GM21737 (cell line): Measurements from ENCODE around the gene HNRNPH3.

Source experiments
- ATAC-seq: cut with Tn5 transposase; IDR thresholded peaks from one replicate; pipeline ENCODE4 v1.9.1; 2021; ENCODE audit warnings: mild to moderate bottlenecking, moderate library complexity; ENCODE audit not compliant: unreplicated experiment

The HNRNPH3 gene

DNA sequence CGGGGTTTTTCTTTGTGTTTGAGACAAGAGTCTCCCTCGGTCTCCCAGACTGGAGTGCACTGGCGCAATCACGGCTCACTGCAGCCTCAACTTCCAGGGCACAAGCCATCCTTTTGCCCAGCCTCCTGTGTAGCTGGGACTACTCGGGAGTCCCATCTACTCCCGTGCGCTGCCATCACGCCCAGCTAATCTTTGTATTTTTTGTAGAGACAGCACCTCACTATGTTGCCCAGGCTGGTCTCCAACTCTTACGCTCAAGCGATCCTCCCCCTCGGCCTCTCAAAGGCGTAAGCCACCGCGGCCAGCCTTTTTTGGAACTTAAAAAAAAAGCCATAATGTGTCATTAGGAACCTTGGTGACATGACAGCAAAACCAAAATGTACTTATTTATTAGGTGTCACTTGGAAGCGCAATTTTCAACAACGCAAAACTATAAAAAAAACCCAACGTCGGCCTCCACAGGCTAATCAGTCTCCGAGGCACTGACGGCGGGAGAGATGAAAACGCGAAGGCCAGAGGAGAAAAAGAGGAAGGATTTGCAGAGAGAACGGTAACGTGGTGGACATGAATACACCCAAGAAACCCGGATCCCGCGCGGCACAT, 911 bp upstream of the HNRNPH3 start:
- ATAC-seq: no peak

GRCh38 chr10:68332259-68333057, 594 bp downstream of the HNRNPH3 start, which contains the start of gene PBLD:
TSS of gene PBLD (minus strand) at chr10:68332928. CDS start at chr10:68306844, 26,084 bp downstream.
- peak; percentile 27 for ATAC-seq

- ATAC-seq: no peak
Measured at GRCh38 chr10:68333058-68333395, 1.2 kb downstream of the HNRNPH3 start.

GRCh38 chr10:68333440-68334431, 1.9 kb downstream of the HNRNPH3 start:
- ATAC-seq: no peak

- no peak for ATAC-seq
Measured at GRCh38 chr10:68334672-68335467, 3.0 kb downstream of the HNRNPH3 start.

DNA sequence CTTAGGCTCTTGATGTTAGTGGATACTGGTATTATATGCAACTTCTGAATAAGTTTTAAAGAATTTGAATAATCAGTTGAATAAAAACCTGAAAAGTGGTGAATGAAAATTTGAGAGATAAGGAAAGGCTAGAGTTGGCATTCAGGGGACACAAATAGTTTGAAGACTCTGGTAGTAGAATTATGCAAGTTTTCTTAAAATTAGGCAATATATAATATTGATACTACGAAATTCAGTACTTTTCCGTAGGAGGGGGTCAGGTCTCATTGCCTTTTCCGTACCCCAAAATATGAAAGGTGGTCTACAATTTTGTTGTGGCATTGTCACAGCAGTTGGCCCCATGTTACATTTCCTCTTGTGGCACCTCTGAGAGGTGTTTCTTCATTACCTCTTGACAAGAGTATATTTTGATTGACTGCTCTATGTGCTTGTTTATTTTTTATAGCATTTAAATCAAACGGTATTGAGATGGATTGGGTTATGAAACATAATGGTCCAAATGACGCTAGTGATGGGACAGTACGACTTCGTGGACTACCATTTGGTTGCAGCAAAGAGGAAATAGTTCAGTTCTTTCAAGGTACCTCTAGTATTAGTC, 5.0 kb downstream of the HNRNPH3 start:
- no peak for ATAC-seq

GRCh38 chr10:68340358-68341080, 8.7 kb downstream of the HNRNPH3 start:
- ATAC-seq: no peak

DNA sequence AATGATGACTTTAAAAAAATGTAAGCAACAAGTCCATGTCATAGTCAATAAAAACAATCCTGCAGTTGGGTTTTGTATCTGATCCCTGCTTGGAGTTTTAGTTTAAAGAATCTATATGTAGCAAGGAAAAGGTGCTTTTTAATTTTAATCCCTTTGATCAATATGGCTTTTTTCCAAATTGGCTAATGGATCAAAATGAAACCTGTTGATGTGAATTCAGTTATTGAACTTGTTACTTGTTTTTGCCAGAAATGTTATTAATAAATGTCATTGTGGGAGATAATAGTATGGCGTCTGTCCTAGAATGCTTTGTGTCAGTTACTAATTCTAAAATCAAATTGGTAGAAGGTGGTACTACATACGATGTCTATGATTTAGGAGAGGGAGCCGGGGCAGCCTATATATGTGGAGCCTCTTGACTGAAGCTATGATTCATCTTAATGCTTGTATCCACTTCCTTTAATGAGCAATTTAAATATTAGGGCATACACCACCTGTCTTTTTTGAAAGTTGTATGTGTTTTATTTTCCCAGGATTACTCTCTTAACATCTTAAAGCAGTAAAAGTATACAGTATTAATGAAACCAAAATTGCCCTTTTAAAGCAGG, 11.1 kb downstream of the HNRNPH3 start:
- ATAC-seq: no peak

- no peak for ATAC-seq
Measured at GRCh38 chr10:68345621-68346020, 13.8 kb downstream of the HNRNPH3 start.

DNA sequence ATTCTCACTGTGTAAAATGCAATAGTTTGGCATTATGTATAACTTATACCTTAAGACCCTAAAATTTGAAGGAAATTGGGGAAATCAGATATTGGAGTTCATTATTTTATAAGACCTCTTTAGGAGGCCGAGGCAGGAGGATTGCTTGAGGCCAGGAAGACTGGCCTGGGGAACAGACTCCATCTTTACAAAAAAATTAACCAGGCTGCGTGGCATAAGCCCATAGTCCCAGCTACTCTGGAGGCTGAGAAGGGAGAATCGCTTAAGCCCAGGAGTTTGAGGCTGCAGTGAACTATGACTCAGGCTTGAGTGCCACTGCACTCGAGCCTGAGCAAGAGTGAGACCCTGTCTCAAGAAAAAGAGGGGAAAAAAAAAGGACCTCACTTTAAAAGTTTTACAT, 14.9 kb downstream of the HNRNPH3 start:
- no peak for ATAC-seq

DNA sequence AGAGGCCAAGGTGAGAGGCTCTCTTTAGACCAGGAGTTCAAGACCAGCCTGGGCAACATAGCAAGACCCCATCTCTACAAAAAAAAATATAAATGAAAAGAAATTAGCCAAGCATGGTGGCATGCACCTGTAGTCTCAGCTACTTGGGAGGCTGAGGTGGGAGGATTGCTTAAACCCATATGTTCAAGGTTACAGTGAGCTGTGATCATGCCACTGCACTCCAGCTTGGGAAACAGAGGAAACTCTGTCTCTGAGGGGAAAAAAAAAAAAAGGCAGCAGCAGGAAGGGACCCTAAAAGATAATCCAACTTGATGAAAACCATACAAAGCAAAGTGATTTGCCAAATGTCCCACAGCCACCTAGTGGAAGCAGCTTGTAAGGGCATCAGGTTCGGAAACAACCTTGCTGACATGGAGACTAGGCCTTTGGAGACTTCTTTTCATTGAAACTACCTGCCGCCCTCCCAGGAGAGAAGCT, 16.4 kb downstream of the HNRNPH3 start:
- ATAC-seq: no peak

- no peak for ATAC-seq
Measured at GRCh38 chr10:68353537-68353936, 21.7 kb downstream of the HNRNPH3 start.

DNA sequence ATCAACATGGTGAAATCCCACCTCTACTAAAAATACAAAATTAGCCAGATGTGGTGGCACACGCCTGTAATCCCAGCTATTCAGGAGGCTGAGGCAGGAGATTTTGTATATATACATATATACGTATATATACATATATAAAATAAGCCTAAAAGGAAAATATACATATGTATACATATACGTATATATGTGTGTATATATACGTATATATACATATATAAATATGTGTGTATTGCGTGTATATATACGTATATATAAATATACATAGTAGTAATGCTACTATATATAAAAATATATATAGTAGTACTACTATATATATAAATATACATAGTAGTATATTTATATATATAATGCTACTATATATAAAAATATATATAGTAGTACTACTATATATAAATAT, 27.3 kb downstream of the HNRNPH3 start:
- ATAC-seq: no peak

DNA sequence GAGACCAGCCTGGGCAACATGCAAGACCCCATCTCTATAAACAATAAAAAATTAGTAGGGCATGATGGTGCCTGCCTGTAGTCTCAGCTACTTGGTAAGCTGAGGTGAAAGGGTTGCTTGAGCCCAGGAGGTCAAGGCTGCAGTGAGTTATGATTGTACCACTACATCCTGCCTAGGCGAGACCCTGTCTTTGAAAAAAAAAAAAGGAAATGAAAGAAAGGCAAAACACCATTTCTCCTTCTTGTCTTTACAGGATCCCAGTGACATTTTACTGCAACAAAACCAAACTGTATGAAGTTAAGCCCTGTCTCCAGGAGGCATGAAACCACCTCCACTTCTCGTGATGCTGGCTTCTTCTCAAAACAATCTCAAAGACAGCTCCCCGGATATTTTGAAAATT, 30.7 kb downstream of the HNRNPH3 start:
- ATAC-seq: no peak

- ATAC-seq: no peak
Measured at GRCh38 chr10:68364101-68364886, 32.4 kb downstream of the HNRNPH3 start.

- ATAC-seq: no peak
Measured at GRCh38 chr10:68365611-68366010, 33.7 kb downstream of the HNRNPH3 start.

DNA sequence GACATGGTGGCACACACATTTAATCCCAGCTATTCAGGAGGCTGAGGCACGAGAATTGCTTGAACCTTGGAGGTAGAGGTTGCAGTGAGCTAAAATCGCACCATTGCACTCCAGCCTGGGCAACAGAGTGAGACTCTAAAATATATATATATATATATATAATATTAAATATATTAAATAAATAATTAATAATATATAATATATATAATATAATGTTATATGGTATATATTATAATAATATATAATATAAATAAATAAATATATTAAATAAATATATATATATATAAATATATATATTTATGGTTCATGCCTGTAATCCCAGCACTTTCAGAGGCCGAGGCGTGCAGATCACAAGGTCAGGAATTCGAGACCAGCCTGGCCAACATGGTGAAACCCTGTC, 34.7 kb downstream of the HNRNPH3 start:
- no peak for ATAC-seq

DNA sequence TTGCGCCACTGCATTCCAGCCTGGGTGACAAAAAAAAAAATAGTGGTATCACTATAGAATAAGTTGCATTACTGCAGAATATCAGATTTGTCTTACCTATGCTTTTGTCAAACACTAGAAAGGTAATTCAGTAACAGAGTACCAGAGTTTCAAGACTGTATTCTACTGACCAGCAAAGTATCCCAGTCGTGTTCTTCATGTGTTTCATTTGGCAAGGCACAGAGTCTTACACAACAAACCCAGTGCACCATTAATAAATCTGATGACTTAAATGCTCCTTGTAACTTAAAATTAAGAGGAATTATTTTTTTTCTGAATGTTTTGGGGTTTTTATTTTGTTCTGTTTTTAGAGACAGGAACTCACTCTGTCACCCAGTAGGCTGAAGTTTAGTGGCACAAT, 35.3 kb downstream of the HNRNPH3 start:
- no peak for ATAC-seq
